Brain microvascular endothelial cell (primary cell): ENCODE measurements around the gene DHRS3.

Experiments used
- DNase-seq: peaks from one replicate; pipeline ENCODE4 v3.0.0-alpha.2; 2020
- H3K27ac ChIP-seq: fragments of 250-450 bp; sonication (Bioruptor Pico); 2 replicates; pipeline ENCODE4 v1.5.1; 2020; ENCODE audit warnings: mild to moderate bottlenecking, moderate library complexity
- H3K27me3 ChIP-seq: fragments of 250-450 bp; sonication (Bioruptor Pico); replicated peaks from 2 replicates; pipeline ENCODE4 v1.5.1; 2020; ENCODE audit warnings: mild to moderate bottlenecking
- H3K36me3 ChIP-seq: fragments of 250-450 bp; sonication (Bioruptor Pico); replicated peaks from 2 replicates; pipeline ENCODE4 v1.5.1; 2020; ENCODE audit warnings: mild to moderate bottlenecking
- H3K4me3 ChIP-seq: 2 replicates; pipeline ENCODE4 v1.5.1; 2011; ENCODE audit warnings: low read depth, mild to moderate bottlenecking, control low read depth, low read length, moderate library complexity
- in situ Hi-C: cut with HindIII; loops from 2 replicates; pipeline ENCODE4 v1.10.0; 2017; ENCODE audit warnings: low sequenced_read_pairs, low pct_ligation_motif_present
- TF ChIP-seq, protein P1 (sequence below): IDR thresholded peaks from 2 replicates; pipeline ENCODE4 v1.5.1; 2011; ENCODE audit warnings: low read depth, mild to moderate bottlenecking, moderate library complexity, low read length, control low read depth, inconsistent platforms; ENCODE audit errors: missing control alignments

Gene DHRS3

DNA sequence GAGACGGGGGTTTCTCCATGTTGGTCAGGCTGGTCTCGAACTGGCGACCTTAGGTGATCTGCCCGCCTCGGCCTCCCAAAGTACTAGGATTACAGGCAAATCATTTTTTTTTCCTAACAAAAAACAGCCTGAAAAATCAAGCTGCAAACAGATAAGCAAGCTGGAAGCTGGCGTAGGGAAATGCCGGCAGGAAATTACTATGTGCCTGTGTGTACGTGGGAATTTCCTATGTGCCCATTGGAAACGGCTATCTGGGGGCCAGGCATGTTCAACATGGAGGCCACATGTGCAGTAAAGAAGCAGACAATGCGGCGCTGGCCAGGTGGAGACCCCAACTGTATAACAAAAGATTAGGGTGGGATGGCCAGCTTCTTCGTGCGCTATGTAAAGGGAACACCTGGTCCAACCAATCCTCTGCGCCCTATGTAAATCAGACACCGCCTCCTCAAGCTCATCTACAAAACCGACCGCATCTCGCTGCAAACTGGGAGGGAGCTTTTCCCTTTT, 16.7 kb upstream of the DHRS3 start:
- DNase-seq: no peak
- TF ChIP-seq, protein P1, sequence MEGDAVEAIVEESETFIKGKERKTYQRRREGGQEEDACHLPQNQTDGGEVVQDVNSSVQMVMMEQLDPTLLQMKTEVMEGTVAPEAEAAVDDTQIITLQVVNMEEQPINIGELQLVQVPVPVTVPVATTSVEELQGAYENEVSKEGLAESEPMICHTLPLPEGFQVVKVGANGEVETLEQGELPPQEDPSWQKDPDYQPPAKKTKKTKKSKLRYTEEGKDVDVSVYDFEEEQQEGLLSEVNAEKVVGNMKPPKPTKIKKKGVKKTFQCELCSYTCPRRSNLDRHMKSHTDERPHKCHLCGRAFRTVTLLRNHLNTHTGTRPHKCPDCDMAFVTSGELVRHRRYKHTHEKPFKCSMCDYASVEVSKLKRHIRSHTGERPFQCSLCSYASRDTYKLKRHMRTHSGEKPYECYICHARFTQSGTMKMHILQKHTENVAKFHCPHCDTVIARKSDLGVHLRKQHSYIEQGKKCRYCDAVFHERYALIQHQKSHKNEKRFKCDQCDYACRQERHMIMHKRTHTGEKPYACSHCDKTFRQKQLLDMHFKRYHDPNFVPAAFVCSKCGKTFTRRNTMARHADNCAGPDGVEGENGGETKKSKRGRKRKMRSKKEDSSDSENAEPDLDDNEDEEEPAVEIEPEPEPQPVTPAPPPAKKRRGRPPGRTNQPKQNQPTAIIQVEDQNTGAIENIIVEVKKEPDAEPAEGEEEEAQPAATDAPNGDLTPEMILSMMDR: no peak
- in situ Hi-C loops: loop anchor here (25.0 kb wide), 1 partner anchor 347 kb away; no protein-coding TSS in a partner anchor
- Histone ChIP-seq H3K27me3 (no peaks in the 10 kb centered on the region), H3K36me3 (no peaks in the 10 kb centered on the region), H3K4me3 (no peak overlapping the region), H3K27ac (no peak overlapping the region)

DNA sequence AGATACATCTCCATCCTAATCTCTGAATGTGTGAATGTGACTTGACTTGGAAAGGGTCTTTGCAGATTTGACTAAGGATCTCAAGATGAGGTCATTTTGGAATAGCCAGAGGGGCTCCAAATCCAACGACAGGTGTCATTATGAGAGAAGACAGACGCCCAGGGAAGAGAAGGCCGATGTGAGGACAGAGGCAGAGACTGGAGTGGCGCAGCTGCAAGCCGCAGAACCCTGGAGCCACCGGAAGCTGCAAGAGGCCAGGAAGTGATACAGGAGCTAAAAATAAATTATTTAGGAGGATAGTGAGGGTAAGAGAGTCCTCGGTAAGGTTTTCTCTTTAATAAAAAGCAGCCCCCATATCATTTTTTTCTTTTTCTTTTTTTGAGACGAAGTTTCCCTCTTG, 16.1 kb upstream of the DHRS3 start:
- H3K4me3 ChIP-seq: no peak overlapping the region
- DNase-seq: no peak
- TF ChIP-seq, protein P1: no peak
- no peaks in the 10 kb centered on the region for H3K27me3 ChIP-seq
- in situ Hi-C loops: loop anchor here (25.0 kb wide), 1 partner anchor 347 kb away; no protein-coding TSS in a partner anchor
- no peak overlapping the region for H3K27ac ChIP-seq
- no peaks in the 10 kb centered on the region for H3K36me3 ChIP-seq

DNA sequence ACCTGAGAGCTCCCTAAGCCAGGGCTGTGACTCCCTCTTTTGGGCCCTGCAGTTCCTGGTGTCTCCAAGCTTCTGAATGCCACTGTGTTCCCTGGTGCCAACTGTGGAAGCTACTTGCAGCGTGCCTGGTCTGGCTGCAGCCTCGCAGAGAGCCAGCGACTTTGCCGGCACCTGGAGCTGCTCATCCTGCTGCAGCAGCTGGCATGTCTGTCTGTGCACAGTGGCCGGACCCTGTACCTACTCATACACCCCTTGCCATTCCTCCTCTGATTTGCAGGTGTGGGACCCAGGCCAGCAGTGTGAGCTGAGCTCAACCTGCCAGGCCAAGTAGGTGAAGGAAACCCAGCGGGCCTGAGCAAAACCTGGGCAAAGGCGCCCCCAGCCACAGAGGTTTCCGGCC, 13.6 kb upstream of the DHRS3 start:
- Histone ChIP-seq H3K4me3 (no peak overlapping the region), H3K36me3 (no peaks in the 10 kb centered on the region), H3K27me3 (no peaks in the 10 kb centered on the region), H3K27ac (no peak overlapping the region)
- in situ Hi-C loops: loop anchor here (25.0 kb wide), 1 partner anchor 344 kb away; no protein-coding TSS in a partner anchor
- TF ChIP-seq, protein P1: no peak
- no peak for DNase-seq

DNA sequence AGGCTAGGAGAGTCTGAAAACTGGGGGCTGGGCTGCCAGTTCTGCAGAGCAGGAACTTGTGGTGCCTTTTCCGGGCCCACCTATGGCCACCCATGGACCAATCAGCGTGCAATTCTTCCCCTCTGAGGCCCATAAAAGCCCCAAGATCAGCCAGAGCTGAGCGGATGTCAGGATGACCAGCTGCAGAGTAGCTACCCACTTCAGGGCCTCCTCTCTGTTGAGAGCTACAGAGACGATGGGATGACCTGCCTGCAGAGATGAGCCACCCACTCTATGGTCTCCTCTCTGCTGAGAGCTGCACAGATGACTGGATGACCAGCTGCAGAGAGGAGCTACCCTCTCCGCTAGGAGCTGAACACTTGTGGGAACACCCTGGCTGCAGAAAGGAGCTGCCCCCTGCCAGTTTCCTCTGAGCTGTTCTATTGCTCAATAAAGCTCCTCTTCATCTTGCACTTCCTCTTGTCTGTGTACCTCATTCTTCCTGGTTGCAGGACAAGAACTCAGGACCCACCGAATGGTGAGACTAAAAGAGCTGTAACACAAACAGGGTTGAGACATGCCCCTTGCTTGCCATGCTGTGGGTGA, 13.0 kb upstream of the DHRS3 start:
- DNase-seq: no peak
- no peaks in the 10 kb centered on the region for H3K27me3 ChIP-seq
- no peaks in the 10 kb centered on the region for H3K36me3 ChIP-seq
- H3K4me3 ChIP-seq: no peak overlapping the region
- no peak overlapping the region for H3K27ac ChIP-seq
- in situ Hi-C loops: loop anchor here (25.0 kb wide), 1 partner anchor 344 kb away; no protein-coding TSS in a partner anchor
- TF ChIP-seq, protein P1: no peak

DNA sequence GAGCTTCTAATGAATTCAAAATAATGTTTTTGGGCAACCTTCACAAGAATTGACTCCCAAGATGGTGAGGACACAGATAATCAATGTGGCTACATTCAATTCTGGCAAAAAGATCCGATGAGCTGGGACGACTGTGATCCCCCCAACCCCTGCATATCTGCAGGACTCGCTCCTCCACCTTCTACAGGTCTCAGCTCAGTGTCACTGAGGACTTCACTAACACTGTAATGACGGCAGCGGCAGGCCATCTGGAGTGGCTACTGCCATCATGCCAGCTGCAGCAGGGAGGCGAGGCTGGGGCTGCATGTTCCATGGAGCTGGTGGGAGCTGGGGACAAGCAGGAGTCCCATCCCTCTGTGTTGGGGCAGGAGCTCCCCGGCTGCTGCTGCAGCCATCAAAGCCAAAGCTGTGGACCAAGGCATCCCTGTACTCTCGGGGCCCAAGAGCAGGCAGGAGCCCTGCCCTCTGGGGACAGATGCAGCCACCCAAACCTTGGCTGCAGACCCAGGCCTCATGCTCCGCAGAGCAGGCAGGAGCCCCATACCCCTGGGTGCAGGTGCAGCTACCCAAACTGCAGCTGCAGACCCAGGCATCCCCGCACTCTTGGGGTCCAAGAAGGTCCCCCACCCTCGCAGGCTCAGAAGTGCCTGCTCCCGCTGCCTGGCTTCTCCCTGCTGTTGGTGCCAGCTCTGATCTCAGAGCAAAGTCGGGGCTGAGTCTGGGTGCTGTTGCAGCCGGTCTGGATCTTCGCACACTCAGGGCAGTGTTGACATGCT, 12.2 kb upstream of the DHRS3 start:
- TF ChIP-seq, protein P1: no peak
- Histone ChIP-seq H3K27ac (no peak overlapping the region), H3K4me3 (no peak overlapping the region), H3K27me3 (no peaks in the 10 kb centered on the region), H3K36me3 (no peaks in the 10 kb centered on the region)
- in situ Hi-C loops: loop anchor here (25.0 kb wide), 1 partner anchor 343 kb away; no protein-coding TSS in a partner anchor
- no peak for DNase-seq
